ENCODE measurements around the gene LRRC36. TPM values are rescaled to one million over a fixed set of nuclear protein-coding genes. Genes with fewer than 3 reads are reported as not detected.

LRRC36 gene
- total and polyA plus RNA-seq, 2 of the 8 experiments (the other 6 are each of a cell fraction or from before 2014, with no cell fraction given) = 0.15 TPM; not detected in 1

DNA sequence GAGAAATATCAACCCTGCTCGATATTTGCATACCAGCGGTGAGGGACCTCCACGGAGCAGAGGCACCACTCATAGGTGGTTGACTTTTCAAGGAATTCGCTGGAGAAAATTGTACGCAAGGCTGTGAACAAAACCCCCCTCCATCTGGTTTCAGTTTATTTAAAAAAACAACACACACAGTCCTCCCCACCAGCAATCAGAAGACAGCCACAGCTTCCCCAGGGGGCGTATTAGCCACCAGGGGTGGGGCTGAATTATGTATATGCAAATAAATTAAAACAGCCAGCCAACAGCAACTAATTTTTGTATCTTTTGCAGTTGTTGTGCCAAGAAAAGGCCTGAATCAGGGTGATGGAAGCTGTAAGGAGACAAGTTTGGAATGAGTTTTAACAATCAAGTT is 98.4 kb downstream of the LRRC36 start (continued):
- TF ChIP-seq, protein P1, sequence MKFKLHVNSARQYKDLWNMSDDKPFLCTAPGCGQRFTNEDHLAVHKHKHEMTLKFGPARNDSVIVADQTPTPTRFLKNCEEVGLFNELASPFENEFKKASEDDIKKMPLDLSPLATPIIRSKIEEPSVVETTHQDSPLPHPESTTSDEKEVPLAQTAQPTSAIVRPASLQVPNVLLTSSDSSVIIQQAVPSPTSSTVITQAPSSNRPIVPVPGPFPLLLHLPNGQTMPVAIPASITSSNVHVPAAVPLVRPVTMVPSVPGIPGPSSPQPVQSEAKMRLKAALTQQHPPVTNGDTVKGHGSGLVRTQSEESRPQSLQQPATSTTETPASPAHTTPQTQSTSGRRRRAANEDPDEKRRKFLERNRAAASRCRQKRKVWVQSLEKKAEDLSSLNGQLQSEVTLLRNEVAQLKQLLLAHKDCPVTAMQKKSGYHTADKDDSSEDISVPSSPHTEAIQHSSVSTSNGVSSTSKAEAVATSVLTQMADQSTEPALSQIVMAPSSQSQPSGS (IDR thresholded peaks at IDR 0.05; ENCODE audit: low read length) = no peak
- TF ChIP-seq, protein P2, sequence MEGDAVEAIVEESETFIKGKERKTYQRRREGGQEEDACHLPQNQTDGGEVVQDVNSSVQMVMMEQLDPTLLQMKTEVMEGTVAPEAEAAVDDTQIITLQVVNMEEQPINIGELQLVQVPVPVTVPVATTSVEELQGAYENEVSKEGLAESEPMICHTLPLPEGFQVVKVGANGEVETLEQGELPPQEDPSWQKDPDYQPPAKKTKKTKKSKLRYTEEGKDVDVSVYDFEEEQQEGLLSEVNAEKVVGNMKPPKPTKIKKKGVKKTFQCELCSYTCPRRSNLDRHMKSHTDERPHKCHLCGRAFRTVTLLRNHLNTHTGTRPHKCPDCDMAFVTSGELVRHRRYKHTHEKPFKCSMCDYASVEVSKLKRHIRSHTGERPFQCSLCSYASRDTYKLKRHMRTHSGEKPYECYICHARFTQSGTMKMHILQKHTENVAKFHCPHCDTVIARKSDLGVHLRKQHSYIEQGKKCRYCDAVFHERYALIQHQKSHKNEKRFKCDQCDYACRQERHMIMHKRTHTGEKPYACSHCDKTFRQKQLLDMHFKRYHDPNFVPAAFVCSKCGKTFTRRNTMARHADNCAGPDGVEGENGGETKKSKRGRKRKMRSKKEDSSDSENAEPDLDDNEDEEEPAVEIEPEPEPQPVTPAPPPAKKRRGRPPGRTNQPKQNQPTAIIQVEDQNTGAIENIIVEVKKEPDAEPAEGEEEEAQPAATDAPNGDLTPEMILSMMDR (IDR thresholded peaks at IDR 0.05; ENCODE audit: control extremely low read depth in 1 of 3, insufficient read depth in 1 of 3, low read depth in 1 of 3, low read length in 3 of 3) = no peak
- TF ChIP-seq PHF8 (conservative IDR thresholded peaks at IDR 0.05; ENCODE audit: low read depth, low read length) = no peak
- TF ChIP-seq, protein P3, sequence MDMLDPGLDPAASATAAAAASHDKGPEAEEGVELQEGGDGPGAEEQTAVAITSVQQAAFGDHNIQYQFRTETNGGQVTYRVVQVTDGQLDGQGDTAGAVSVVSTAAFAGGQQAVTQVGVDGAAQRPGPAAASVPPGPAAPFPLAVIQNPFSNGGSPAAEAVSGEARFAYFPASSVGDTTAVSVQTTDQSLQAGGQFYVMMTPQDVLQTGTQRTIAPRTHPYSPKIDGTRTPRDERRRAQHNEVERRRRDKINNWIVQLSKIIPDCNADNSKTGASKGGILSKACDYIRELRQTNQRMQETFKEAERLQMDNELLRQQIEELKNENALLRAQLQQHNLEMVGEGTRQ (IDR thresholded peaks at IDR 0.05; ENCODE audit: low read length) = no peak
